ENCODE results near the gene ADAMTS2. TPM values are rescaled to one million over a fixed set of nuclear protein-coding genes. Genes with fewer than 3 reads are reported as not detected.

Gene ADAMTS2
- total RNA-seq, 1 donor from 2014 or later: 1.2 TPM

DNA sequence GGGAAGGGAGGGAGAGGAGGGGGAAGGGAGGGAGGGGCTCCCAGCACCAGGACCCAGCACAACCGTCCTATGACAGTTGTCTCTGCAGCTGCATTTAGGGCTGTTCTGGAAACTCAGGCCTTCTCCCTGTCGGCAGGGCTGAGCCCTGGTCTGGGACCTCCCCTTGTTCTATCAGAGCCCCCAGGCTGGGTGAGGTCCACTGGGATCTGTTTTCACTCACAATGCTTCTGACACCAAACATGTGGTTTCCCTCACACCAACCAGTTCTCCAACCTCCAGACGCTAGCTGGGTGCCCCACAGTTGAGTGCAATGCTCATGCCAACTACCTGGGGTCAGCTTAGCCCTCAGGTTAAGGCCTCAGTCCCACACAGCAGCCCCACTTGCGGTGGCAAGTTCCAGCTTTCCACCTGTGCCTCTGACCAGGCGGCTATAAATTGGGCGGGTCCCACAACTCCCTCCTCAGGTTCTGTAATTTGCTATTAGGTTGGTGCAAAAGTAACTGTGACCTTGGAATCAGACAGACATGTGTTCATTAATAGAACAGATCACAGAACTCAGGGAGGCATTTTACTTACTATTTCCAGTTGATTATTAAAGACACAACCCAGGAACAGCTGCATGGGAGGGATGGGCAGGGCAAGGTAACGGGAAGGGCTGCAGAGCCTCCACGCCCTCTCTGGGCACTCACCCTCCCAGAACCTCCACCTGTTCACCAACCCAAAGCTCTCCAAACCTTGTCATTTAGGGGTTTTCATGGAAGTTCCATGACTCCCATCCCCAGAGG is 13.5 kb downstream of the ADAMTS2 start:
- H3K9ac ChIP-seq: no peak overlapping the region
- no peaks in the 10 kb centered on the region for H3K4me1 ChIP-seq
- no peak for TF ChIP-seq EZH2phosphoT487 (IDR thresholded peaks at IDR 0.05)
- no peak for TF ChIP-seq EZH2 (IDR thresholded peaks at IDR 0.05)
- TF ChIP-seq, protein P1, sequence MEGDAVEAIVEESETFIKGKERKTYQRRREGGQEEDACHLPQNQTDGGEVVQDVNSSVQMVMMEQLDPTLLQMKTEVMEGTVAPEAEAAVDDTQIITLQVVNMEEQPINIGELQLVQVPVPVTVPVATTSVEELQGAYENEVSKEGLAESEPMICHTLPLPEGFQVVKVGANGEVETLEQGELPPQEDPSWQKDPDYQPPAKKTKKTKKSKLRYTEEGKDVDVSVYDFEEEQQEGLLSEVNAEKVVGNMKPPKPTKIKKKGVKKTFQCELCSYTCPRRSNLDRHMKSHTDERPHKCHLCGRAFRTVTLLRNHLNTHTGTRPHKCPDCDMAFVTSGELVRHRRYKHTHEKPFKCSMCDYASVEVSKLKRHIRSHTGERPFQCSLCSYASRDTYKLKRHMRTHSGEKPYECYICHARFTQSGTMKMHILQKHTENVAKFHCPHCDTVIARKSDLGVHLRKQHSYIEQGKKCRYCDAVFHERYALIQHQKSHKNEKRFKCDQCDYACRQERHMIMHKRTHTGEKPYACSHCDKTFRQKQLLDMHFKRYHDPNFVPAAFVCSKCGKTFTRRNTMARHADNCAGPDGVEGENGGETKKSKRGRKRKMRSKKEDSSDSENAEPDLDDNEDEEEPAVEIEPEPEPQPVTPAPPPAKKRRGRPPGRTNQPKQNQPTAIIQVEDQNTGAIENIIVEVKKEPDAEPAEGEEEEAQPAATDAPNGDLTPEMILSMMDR (IDR thresholded peaks at IDR 0.05): no peak
- peaks cover 9% of the 10 kb centered on the region for H3K27me3 Mint-ChIP-seq (ENCODE audit: insufficient read depth, low read depth)
- no peak overlapping the region for H3K4me3 Mint-ChIP-seq
- no peak for DNase-seq (ENCODE audit: low spot score)
- H3K9me3 ChIP-seq (ENCODE audit: low read depth): no peaks in the 10 kb centered on the region
- no peaks in the 10 kb centered on the region for H4K20me1 ChIP-seq (ENCODE audit: low read depth)
- no peaks in the 10 kb centered on the region for H3K36me3 ChIP-seq
- H3K4me3 ChIP-seq: no peak overlapping the region
- H3K4me1 Mint-ChIP-seq: peaks cover 14% of the 10 kb centered on the region
- no peaks in the 10 kb centered on the region for H3F3A ChIP-seq (ENCODE audit: low read depth)
- H3K4me2 ChIP-seq: no peak overlapping the region
- H3K27ac ChIP-seq: no peak overlapping the region
- no peak overlapping the region for H2AFZ ChIP-seq (replicated peaks)
- no peaks in the 10 kb centered on the region for H3K79me2 ChIP-seq (ENCODE audit: low read depth)
- peaks cover 2% of the 10 kb centered on the region for H3K9me3 Mint-ChIP-seq
- H3K27ac Mint-ChIP-seq: peak overlapping the region; percentile 44
- peaks cover 11% of the 10 kb centered on the region for H3K27me3 ChIP-seq
- H3K36me3 Mint-ChIP-seq: no peaks in the 10 kb centered on the region

DNA sequence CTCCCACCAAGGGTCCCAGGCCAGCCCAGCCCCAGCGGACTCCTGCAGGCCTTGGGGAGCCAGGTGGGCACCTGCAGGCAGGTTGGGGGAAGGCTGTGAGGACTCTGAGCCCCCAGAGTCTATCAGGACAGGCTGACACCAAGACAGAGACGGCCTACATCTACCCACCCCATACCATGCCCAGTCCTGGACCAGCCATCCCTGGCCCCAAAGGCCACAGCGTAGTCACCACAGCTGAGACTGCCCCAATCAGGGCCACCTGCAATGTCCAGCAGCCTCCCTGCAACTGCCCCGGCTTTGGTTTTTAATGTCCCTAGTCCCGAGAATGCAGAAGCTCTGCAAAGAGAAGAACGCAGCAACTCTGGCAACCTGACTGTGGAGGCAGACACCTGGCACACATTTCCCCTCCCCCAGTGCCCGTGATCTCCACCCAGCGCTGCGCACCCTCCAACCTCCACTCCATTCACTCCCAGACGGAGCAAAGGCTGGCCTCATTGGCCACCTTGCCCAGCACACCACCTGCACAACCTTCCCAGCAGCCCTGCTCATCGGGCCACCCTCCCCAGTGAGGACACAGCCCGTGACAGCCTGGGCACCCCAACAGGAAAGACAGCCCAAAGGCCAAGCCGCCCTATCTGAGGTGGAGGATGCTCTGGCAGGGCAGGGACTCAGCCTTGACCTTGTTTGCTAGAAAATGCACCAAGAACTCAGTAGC is 14.9 kb downstream of the ADAMTS2 start:
- Histone ChIP-seq H3K27ac (no peak overlapping the region), H2AFZ (replicated peaks) (no peak overlapping the region), H3K27me3 (peaks cover 15% of the 10 kb centered on the region), H3K4me3 (no peak overlapping the region), H3K9ac (no peak overlapping the region), H3F3A (ENCODE audit: low read depth) (no peaks in the 10 kb centered on the region), H3K9me3 (ENCODE audit: low read depth) (no peaks in the 10 kb centered on the region), H3K4me1 (no peaks in the 10 kb centered on the region), H3K36me3 (no peaks in the 10 kb centered on the region), H3K4me2 (no peak overlapping the region), H4K20me1 (ENCODE audit: low read depth) (no peaks in the 10 kb centered on the region), H3K79me2 (ENCODE audit: low read depth) (no peaks in the 10 kb centered on the region)
- TF ChIP-seq, protein P1 (IDR thresholded peaks at IDR 0.05): no peak
- TF ChIP-seq EZH2 (IDR thresholded peaks at IDR 0.05) (no peak), EZH2phosphoT487 (IDR thresholded peaks at IDR 0.05) (no peak)
- DNase-seq (ENCODE audit: low spot score): no peak
- H3K4me3 Mint-ChIP-seq: no peak overlapping the region
- peak overlapping the region; percentile 63 for H3K27ac Mint-ChIP-seq
- H3K36me3 Mint-ChIP-seq: no peaks in the 10 kb centered on the region
- H3K27me3 Mint-ChIP-seq (ENCODE audit: insufficient read depth, low read depth): peaks cover 9% of the 10 kb centered on the region
- H3K4me1 Mint-ChIP-seq: peaks cover 15% of the 10 kb centered on the region
- peaks cover 2% of the 10 kb centered on the region for H3K9me3 Mint-ChIP-seq

DNA sequence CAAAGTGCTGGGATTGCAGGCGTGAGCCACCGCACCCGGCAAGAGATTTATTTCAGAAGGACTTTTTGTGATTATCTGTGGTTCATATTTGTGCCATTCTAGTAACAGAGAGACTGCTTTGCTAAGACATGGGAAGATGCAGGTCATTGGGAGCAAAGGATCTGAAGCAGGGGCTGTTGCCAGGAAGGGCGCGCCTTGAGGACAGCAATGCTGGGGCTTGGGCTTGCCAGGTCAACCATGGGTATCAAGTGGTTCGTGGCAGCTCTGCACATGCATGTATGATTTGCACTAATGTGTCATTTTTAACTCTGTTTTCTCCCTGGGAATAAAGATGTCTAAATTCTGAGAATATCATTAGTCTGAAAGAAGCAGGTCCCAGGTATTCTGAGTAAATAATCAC is 17.0 kb downstream of the ADAMTS2 start:
- peaks cover 15% of the 10 kb centered on the region for H3K27me3 ChIP-seq
- peaks cover 17% of the 10 kb centered on the region for H3K4me1 Mint-ChIP-seq

More for the DNA sequence above, 17.0 kb downstream of the ADAMTS2 start:
- Histone ChIP-seq H3K9me3 (ENCODE audit: low read depth) (no peaks in the 10 kb centered on the region), H3K9ac (no peak overlapping the region), H3K36me3 (no peaks in the 10 kb centered on the region), H3K4me2 (no peak overlapping the region), H2AFZ (replicated peaks) (no peak overlapping the region), H3K27ac (no peak overlapping the region), H3K4me3 (no peak overlapping the region), H3F3A (ENCODE audit: low read depth) (no peaks in the 10 kb centered on the region), H3K79me2 (ENCODE audit: low read depth) (no peaks in the 10 kb centered on the region), H3K4me1 (no peaks in the 10 kb centered on the region), H4K20me1 (ENCODE audit: low read depth) (no peaks in the 10 kb centered on the region)
- no peak for TF ChIP-seq EZH2phosphoT487 (IDR thresholded peaks at IDR 0.05)
- TF ChIP-seq, protein P1 (IDR thresholded peaks at IDR 0.05): no peak
- no peak for TF ChIP-seq EZH2 (IDR thresholded peaks at IDR 0.05)
- Mint-ChIP-seq H3K9me3 (peaks cover 2% of the 10 kb centered on the region), H3K4me3 (no peak overlapping the region), H3K27me3 (ENCODE audit: insufficient read depth, low read depth) (peaks cover 10% of the 10 kb centered on the region), H3K27ac (no peak overlapping the region), H3K36me3 (no peaks in the 10 kb centered on the region)
- DNase-seq (ENCODE audit: low spot score): no peak

Measured in neural progenitor cell (in vitro differentiated cells).